Measurements from ENCODE around the gene UBD. TPM values are rescaled to one million over a fixed set of nuclear protein-coding genes. Genes with fewer than 3 reads are reported as not detected.

The UBD gene
- total and polyA plus RNA-seq, 10 of the 15 experiments (the other 5 are each of a cell fraction or from before 2014, with no cell fraction given) = 23.4 to 101 (median 35.7) TPM

DNA sequence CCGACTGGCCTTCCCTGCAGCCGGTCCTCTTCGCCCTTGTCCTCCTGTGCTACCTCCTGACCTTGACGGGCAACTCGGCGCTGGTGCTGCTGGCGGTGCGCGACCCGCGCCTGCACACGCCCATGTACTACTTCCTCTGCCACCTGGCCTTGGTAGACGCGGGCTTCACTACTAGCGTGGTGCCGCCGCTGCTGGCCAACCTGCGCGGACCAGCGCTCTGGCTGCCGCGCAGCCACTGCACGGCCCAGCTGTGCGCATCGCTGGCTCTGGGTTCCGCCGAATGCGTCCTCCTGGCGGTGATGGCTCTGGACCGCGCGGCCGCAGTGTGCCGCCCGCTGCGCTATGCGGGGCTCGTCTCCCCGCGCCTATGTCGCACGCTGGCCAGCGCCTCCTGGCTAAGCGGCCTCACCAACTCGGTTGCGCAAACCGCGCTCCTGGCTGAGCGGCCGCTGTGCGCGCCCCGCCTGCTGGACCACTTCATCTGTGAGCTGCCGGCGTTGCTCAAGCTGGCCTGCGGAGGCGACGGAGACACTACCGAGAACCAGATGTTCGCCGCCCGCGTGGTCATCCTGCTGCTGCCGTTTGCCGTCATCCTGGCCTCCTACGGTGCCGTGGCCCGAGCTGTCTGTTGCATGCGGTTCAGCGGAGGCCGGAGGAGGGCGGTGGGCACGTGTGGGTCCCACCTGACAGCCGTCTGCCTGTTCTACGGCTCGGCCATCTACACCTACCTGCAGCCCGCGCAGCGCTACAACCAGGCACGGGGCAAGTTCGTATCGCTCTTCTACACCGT is 6.1 kb downstream of the UBD start:
- Histone ChIP-seq H3K79me2 (ENCODE audit: control insufficient read depth, insufficient read depth, low read length) (no peaks in the 10 kb centered on the region), H3K4me1 (ENCODE audit: control insufficient read depth, insufficient read depth, low read length) (no peaks in the 10 kb centered on the region; the same call in 1 of the 2 replicates), H4K20me1 (ENCODE audit: control insufficient read depth, insufficient read depth) (no peaks in the 10 kb centered on the region), H3K4me2 (ENCODE audit: control insufficient read depth, insufficient read depth) (peak overlapping the region; percentile 67), H3K9me3 (replicated peaks; ENCODE audit: control insufficient read depth, insufficient read depth, low read length) (no peaks in the 10 kb centered on the region; the same call in 2 of the 3 replicates), H3K9ac (ENCODE audit: control insufficient read depth, insufficient read depth, low read length) (no peak overlapping the region), H3K36me3 (ENCODE audit: control insufficient read depth in 2 of 2, insufficient read depth in 2 of 2, low read length in 1 of 2) (no peaks in the 10 kb centered on the region), H3K27me3 (replicated peaks in 1 of 2; ENCODE audit: control insufficient read depth in 2 of 2, insufficient read depth in 2 of 2, low read length in 1 of 2) (peaks cover 1 to 5% of the 10 kb centered on the region in 2 experiments; a peak in 2 of 4 replicates), H3K4me3 (no peak overlapping the region), H2AFZ (ENCODE audit: control insufficient read depth, low read depth, low read length) (peak overlapping the region; percentile 5; the same call in 1 of the 2 replicates), H3K27ac (ENCODE audit: control insufficient read depth, insufficient read depth) (no peak overlapping the region)
- intact Hi-C loops (cut with micrococcal nuclease; ENCODE audit: unreplicated experiment) (no loop called here), in situ Hi-C loops (cut with MboI) (no loop called here)
- FAIRE-seq = no peak
- POLR2A ChIA-PET = no interaction called here
- ATAC-seq = peak; percentile 61
- no peak for DNase-seq (ENCODE audit: low read depth, low spot score)
- CTCF ChIA-PET = interaction anchor here (1.0 to 1.3 kb wide), 2 partner anchors 96 to 100 kb away, joined by 4 to 5 read pairs; no protein-coding TSS in a partner anchor
- no TSS peak for BruUV-seq (replicated peaks)
- WGBS (ENCODE audit: insufficient coverage, insufficient replicate concordance, low lambda C conversion rate, missing lambda C conversion rate) = 12% methylated on average over 77 of the region's 83 CpGs
- TF ChIP-seq GATAD2B (conservative IDR thresholded peaks at IDR 0.05; ENCODE audit: low read depth) = peak; percentile 58; the same call in 1 of the 2 replicates
- peak; percentile 60 for TF ChIP-seq HDAC6 (IDR thresholded peaks at IDR 0.05; ENCODE audit: unreplicated experiment)
- no peak for TF ChIP-seq CHD1 (IDR thresholded peaks at IDR 0.05; ENCODE audit: low read depth, low read length)
- peak; percentile 9 for TF ChIP-seq SUZ12 (IDR thresholded peaks at IDR 0.05; ENCODE audit: unreplicated experiment)
- TF ChIP-seq DPF2 (IDR thresholded peaks at IDR 0.05) = 0 out of 2 replicates have a peak, but pooled peaks have one; percentile 38
- SMC1A ChIA-PET (ENCODE audit: uncharacterized antibody, unreplicated experiment) = no interaction called here
- RAD21 ChIA-PET (ENCODE audit: unreplicated experiment) = no interaction called here

DNA sequence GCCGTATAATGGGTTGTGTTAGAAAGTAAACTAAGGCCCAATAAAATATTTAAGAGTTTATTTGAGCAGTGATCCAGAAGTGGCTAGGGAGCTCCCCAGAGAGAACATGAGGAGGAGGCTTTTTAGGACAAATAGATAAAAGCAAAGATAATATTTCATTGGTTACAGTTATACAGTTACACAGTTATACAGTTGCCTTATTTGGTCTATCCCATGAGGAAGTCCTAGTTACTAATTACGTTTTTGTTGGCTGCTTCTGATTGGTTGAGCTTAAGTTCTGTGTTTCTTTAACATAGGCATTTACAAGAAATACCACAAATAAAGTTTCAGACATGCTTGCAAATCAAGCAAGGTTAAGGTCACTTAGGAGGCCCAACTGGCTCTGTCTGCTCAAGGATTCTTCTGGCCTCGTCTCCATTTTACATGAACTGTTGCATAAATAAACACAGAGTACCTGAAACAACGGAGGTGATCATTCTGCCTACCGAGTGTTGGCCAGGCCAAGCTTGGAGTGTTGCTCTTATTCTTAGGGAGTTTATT is 7.0 kb downstream of the UBD start:
- Histone ChIP-seq H3K9me3 (replicated peaks; ENCODE audit: control insufficient read depth, insufficient read depth, low read length) (no peaks in the 10 kb centered on the region; the same call in 2 of the 3 replicates), H2AFZ (ENCODE audit: control insufficient read depth, low read depth, low read length) (0 out of 2 replicates have a peak overlapping the region, but pooled peaks have one; percentile 17), H3K4me3 (no peak overlapping the region), H3K27ac (ENCODE audit: control insufficient read depth, insufficient read depth) (no peak overlapping the region), H3K4me2 (ENCODE audit: control insufficient read depth, insufficient read depth) (peak overlapping the region; percentile 32; the same call in 1 of the 2 replicates), H3K27me3 (replicated peaks in 1 of 2; ENCODE audit: control insufficient read depth in 2 of 2, insufficient read depth in 2 of 2, low read length in 1 of 2) (peaks cover 1 to 5% of the 10 kb centered on the region in 2 experiments; a peak in 2 of 4 replicates), H3K36me3 (ENCODE audit: control insufficient read depth in 2 of 2, insufficient read depth in 2 of 2, low read length in 1 of 2) (no peaks in the 10 kb centered on the region), H3K9ac (ENCODE audit: control insufficient read depth, insufficient read depth, low read length) (no peak overlapping the region), H4K20me1 (ENCODE audit: control insufficient read depth, insufficient read depth) (no peaks in the 10 kb centered on the region), H3K79me2 (ENCODE audit: control insufficient read depth, insufficient read depth, low read length) (no peaks in the 10 kb centered on the region), H3K4me1 (ENCODE audit: control insufficient read depth, insufficient read depth, low read length) (no peaks in the 10 kb centered on the region; the same call in 1 of the 2 replicates)
- 39% methylated on average over 5 of the region's 5 CpGs for WGBS (ENCODE audit: insufficient coverage, insufficient replicate concordance, low lambda C conversion rate, missing lambda C conversion rate)
- SMC1A ChIA-PET (ENCODE audit: uncharacterized antibody, unreplicated experiment) = no interaction called here
- POLR2A ChIA-PET = no interaction called here
- RAD21 ChIA-PET (ENCODE audit: unreplicated experiment) = no interaction called here
- peak; percentile 94 for ATAC-seq
- peak; percentile 56 for DNase-seq (ENCODE audit: low read depth, low spot score)
- CTCF ChIA-PET = interaction anchor here (1.0 to 1.3 kb wide), 2 partner anchors 97 to 101 kb away, joined by 4 to 5 read pairs; no protein-coding TSS in a partner anchor
- peak; percentile 92 for FAIRE-seq
- intact Hi-C loops (cut with micrococcal nuclease; ENCODE audit: unreplicated experiment) (no loop called here), in situ Hi-C loops (cut with MboI) (no loop called here)
- BruUV-seq (replicated peaks) = no TSS peak
- TF ChIP-seq NFYB (IDR thresholded peaks at IDR 0.05; ENCODE audit: insufficient read depth, low read depth, low read length) = peak; percentile 64
- peak; percentile 98 for TF ChIP-seq RFX5 (IDR thresholded peaks at IDR 0.05; ENCODE audit: low read depth, low read length)
- TF ChIP-seq CEBPB (IDR thresholded peaks at IDR 0.05; ENCODE audit: borderline replicate concordance in 1 of 2, low read depth in 2 of 2, low read length in 2 of 2) = peak in 1 of 2 experiments; percentile 66; a peak in 1 of 4 replicates
- peak; percentile 87 for TF ChIP-seq CREB1 (IDR thresholded peaks at IDR 0.05; ENCODE audit: low read depth)
- TF ChIP-seq, protein P1, sequence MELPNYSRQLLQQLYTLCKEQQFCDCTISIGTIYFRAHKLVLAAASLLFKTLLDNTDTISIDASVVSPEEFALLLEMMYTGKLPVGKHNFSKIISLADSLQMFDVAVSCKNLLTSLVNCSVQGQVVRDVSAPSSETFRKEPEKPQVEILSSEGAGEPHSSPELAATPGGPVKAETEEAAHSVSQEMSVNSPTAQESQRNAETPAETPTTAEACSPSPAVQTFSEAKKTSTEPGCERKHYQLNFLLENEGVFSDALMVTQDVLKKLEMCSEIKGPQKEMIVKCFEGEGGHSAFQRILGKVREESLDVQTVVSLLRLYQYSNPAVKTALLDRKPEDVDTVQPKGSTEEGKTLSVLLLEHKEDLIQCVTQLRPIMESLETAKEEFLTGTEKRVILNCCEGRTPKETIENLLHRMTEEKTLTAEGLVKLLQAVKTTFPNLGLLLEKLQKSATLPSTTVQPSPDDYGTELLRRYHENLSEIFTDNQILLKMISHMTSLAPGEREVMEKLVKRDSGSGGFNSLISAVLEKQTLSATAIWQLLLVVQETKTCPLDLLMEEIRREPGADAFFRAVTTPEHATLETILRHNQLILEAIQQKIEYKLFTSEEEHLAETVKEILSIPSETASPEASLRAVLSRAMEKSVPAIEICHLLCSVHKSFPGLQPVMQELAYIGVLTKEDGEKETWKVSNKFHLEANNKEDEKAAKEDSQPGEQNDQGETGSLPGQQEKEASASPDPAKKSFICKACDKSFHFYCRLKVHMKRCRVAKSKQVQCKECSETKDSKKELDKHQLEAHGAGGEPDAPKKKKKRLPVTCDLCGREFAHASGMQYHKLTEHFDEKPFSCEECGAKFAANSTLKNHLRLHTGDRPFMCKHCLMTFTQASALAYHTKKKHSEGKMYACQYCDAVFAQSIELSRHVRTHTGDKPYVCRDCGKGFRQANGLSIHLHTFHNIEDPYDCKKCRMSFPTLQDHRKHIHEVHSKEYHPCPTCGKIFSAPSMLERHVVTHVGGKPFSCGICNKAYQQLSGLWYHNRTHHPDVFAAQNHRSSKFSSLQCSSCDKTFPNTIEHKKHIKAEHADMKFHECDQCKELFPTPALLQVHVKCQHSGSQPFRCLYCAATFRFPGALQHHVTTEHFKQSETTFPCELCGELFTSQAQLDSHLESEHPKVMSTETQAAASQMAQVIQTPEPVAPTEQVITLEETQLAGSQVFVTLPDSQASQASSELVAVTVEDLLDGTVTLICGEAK (IDR thresholded peaks at IDR 0.05; ENCODE audit: borderline replicate concordance) = peak; percentile 80
- TF ChIP-seq SP1 (IDR thresholded peaks at IDR 0.05; ENCODE audit: low read depth, low read length) = peak; percentile 25

Measured in GM12878 (cell line).